ENCODE data around the gene REPS1.

- TF ChIP-seq CTCF (conservative IDR thresholded peaks at IDR 0.05; ENCODE audit: low read length) (no peak), EZH2phosphoT487 (IDR thresholded peaks at IDR 0.05; ENCODE audit: borderline replicate concordance) (no peak)
Measured at GRCh38 chr6:138959521-138959920, 28.5 kb downstream of the REPS1 start.

Measured in Loucy (cell line).